Stromal cell of bone marrow (primary cell): Measurements from ENCODE around the gene STX1A.
"Not testable (repeated sequence)": the region's sequence is repeated elsewhere in the genome, so short reads cannot be mapped to it uniquely, and the experiment has no call there.

Experiments used
- DNase-seq: peaks from one replicate; pipeline ENCODE4 v3.0.0-alpha.2; 2012; ENCODE audit warnings: low read depth

Gene STX1A

DNA sequence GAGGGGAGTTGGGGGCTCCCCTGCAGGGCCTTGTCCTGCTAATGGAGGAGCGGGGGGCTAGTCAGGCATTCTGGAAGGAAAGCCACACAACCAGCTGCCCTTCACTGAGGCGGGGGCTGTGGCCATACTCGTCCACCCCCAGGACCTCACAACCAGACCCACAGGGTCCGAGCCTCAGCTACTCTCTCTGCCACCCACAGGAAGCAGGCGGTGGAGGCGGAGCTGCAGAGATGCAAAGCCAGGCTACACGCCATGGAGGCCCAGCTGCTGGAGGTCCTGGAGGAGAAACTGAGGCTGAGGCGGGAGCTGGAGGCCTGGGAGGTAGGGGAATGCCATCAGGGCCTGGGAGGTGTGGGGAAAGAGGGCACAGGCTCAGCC, 16.0 kb upstream of the STX1A start:
- no peak for DNase-seq

DNA sequence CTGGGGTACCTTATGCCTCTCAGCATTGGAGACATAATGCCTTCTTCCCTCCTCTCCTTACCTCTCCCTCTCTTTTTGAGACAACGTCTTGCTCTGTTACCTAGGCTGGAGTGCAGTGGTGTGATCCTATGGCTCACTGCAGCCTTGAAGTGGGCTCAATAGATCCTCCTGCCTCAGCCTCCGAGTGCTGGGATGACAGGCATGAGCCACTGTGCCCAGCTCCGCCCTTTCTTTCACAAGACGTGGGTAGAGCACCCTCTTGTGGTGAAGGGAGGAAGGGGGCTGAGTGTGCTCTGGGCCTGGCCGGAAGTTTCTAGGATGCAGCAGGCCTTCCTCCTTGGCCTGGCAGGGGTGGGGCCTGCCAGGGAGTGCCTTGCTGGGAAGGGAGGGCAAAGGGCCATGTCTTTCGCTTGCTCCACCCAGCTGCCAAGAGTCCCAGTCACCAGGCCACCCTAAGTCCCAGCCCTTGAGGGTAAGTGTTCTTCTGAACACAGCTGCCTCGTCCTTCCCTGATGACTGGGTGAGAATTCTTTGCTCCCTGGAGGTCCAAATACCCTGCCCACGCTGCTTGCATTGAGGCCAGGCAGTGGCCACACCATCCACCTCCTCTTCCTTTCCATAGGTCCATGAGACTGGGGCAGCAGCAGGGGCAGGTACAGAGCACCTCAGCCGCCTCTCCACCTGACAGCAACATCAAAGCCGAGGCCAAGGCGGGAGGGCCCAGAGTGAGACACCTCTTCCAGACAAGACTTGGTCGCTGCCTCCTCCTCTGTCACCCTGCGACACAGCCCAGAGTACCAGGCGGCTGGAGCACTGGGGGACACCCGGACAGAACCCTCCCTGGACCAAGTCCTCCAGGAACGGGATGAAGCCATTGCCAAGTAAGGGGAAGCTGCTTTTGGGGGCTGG, 15.4 kb upstream of the STX1A start:
- peak; percentile 65 for DNase-seq

DNA sequence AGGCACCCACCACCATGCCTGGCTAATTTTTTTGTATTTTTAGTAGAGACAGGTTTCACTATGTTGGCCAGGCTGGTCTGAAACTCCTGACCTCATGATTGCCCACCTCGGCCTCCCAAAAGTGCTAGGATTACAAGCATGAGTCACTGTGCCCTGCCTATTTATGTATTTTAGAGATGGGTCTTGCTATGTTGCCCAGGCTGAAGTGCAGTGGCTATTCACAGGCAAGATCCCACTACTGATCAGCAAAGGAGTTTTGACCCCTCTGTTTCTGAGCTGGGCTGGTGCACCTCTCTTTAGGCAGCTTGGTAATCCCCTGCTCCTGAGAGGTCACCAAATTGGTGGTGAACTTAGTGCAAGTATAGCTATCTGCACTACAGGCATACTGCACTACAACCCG, 12.9 kb upstream of the STX1A start:
- DNase-seq: no peak

DNA sequence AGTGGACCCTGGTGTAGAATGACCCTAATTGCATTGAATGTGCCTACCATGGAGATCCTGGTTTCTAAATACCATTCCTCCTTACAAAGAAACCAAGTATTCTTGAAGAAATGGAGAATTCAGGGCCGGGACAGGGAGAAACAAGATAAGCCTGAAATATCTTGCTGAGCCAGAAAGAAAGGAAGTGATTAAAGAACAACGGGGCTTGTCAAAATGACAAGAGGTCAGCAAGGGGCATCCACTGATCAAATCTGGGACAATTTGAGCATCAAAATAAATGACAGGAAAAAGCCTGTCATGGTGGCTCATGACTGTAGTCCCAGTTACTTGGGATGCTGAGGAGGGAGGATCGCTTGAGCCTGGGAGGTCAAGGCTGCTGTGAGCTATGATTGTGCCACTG, 11.0 kb upstream of the STX1A start:
- DNase-seq: no peak

DNA sequence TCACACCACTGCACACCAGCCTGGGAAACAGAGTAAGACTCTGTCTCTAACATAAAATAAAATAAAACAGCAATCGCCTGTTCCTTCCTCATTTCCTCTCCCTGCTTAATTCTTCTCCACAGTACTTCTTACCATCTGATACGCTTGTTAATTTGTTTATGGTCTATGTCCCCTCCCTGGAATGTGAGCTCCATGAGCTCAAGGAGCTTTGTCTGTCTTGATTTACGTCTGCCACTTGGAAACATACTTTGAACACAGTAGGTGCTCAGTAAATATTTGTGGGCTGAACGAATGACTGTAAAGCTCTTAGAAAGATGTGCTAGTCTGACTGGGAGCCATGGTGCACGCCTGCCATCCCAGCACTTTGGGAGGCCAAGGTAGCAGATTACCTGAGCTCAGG, 9.1 kb upstream of the STX1A start:
- DNase-seq: no peak

DNA sequence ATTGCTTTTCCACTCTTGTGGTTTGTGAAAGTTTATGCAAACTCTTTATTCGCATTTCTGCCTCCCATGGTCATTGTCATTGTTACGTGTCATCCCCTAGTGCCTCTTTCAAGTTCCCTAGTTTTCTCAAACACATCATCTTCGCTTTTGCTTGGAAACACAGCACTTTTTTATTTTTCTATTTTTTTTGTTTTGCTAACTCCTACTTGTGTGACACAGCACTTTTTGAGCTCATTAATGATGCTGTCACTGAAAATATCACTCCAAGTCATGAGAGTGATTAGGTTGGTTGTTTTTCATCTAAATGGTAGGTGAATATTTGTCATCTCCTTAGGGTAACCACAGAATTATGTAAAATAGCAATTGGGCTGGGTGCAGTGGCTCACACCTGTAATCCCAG, 8.5 kb upstream of the STX1A start:
- DNase-seq: no peak

DNA sequence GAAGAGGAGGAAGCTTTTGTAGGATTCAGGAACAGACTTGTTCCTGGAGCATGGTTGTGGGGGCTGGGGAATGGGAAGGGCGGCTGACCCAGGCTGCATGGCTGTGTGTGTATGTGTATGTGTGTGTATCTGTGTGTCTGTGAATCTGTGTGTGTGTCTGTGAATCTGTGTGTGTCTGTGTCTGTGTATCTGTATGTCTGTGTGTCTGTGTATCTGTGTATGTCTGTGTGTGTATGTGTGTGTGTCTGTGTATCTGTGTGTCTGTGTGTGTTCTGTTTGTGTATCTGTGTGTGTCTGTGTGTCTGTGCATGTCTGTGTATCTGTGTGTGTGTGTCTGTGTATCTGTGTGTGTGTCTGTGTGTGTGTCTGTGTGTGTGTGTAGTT, 6.6 kb upstream of the STX1A start:
- DNase-seq: no peak

DNA sequence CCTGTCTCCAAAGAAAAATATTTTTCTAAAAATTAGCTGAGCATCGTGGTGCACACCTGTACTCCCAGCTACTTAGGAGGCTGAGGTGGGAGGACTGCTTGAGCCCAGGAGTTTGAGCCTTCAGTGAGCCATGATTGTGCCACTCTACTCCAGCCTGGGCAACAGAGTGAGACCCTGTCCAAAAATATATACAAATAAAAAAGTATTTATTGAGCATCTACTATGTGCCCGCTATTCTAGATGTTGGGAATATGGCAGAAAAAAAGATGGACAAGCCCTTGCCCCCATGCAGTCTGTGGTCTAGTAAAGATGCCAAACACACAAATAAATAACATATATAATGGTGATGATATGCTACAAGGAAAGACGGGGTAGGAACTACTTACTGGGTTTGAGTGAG, 4.3 kb upstream of the STX1A start:
- DNase-seq: no peak

DNA sequence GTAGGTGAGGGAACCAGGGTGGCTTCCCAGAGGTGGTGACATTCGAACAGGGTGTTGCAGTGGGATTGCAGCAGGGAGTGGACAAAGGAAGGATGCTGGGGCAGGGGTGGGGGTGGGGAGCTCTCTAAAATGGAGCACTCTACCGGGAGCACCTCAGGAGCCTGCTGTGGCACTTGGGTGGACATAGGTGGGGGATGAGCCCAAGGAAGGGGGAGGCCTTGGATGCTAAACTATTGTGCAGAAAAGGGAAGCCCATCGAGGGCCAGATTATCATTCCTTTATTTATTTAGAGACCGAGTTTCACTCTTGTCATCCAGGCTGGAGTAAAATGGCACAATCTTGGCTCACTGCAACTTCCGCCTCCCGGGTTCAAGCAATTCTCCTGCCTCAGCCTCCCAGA, 3.3 kb upstream of the STX1A start:
- no peak for DNase-seq

DNA sequence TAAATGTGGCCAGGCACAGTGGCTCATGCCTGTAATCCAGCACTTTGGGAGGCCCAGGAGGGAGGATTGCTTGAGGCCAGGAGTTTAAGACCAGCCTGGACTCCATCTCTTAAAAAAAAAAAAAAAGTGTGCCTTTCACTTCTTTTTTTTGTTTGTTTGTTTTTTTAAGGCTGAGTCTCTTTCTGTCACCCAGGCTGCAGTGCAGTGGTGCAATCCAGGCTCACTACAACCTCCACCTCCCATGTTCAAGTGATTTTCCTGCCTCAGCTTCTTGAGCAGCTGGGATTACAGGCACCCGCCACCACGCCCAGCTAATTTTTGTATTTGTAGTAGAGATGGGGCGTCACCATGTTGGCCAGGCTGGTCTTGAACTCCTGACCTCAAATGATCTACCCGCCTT, 2.7 kb upstream of the STX1A start:
- DNase-seq: not testable (repeated sequence)

DNA sequence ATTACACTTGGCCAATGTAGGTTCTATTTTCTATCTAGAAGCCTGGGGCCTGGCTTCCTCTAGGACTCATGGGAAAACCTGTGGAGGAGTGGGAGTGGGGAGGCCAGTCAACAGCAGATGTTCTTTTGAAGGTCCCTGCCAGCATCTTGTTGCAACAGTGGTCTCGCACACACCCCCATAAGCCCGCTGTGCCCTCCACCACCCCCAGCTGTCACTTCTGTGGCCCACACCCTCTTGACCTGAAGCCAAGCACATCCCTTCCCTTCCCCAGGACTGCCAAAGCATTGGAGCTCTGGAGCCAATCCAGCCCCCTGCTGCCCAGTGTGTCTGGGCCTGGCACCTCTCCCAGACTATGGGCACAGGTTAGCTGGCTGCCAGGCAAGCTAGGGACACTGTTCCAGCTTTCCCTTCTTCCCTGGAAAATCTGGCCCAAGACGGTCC, 1.9 kb upstream of the STX1A start:
- DNase-seq: no peak

DNA sequence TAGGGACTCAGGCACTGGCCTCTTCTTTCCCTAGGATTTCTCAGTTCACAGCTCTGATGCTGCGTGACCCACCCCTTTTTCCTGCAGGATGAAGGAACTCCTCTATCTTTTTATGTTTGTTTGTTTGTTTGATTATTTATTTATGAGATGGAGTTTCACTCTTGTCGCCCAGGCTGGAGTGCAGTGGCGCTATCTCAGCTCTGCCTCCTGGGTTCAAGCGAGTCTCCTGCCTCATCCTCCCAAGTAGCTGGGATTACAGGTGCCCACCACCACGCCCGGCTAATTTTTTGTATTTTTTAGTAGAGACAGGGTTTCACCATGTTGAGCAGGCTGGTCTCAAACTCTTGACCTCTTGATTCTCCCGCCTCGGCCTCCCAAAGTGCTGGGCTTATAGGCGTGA, 974 bp upstream of the STX1A start:
- not testable (repeated sequence) for DNase-seq

DNA sequence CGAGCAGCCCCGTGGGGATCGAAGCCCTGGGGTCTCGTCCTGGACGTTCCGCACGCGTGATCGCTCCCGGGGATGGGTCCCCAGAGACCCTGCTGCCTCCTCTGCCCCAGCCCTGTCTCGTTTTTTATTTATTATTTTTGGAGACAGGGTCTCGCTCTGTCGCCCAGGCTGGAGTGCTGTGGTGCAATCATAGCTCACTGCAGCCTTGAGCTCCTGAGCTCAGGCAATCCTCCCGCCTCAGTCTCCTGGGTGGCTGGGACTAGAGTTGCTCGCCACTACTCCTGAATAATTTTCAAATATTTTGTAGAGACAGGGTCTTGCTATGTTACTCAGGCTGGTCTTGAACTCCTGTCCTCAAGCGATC, 319 bp upstream of the STX1A start:
- no peak for DNase-seq

DNA sequence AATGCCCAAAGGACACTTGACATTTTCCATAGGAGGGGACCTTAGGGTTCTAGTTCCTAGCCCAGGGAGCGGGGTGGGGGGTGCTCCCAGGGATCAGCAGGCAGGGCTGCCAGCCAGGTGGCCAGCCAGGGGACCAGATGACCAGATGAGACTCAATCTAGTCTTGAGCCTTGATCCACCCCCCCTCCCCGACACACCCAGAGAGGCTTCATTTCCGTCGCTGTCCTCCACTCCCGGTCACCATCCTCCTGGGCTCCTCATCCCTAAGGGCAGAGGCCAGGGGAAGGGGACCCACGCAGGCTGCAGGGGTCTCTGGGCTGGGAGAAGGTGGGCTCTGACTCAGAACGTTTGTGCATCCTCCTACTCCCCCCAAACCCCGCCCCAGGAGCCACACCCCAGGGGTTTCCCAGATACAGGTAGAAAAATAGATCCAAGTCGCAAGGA, 1.0 kb downstream of the STX1A start:
- DNase-seq: no peak

DNA sequence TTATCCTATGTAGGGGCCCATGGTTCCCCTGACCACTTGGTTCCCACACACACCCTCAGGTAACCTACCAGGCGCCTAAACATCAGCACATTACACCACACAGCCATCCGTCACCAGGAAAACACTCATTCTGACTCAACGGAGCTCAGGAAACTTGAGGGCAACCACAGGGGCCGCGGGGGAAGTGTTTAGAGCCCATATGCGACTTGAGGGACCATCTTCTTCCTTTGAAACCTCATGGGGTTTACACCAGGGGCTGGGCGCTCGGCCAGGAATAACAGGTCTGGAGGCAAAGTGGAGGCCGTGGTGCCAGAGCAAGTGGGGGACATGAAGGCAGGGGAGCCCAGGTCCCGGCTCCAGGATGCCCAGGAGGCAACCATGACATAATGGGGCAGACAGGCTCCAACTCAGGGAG, 1.5 kb downstream of the STX1A start:
- DNase-seq: peak; percentile 85

DNA sequence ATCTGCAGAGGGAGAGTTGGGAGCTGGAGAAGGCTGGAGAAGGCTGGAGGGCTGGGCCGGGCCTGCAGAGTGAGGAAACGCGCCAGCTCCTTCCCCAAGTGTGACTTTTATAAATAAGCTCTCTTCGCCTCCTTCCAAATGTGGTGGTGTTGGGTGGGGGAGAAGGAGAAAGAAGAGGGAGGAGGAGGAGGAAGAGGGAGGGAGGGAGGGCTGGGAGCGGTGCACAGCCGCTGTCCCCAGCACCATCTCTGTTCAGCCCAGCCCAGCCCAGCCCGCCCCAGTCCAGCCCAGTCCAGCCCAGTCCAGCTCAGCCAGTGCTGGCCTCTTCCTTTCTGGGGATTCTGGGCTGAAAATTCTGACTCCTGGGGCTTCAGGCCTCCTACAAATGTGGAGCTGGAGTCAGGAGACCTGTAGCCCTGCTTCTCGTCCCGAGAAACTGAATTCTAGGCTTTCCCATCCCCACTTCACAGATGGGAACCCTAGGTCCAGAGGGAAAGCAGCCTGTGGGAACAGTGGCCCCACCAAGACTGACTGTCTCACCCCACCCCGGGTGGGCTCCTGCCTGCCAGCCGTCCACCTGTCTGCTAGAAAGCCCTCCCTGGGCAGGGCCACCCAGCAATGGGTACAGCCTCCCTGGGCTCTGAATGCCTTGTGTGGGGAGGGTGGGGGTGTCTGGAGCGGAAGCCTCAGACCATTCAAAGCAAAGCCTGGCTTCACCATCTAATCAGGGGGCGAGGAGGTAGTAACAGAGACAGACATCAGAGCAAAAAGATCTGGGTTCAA, 2.3 kb downstream of the STX1A start:
- peak; percentile 45 for DNase-seq

DNA sequence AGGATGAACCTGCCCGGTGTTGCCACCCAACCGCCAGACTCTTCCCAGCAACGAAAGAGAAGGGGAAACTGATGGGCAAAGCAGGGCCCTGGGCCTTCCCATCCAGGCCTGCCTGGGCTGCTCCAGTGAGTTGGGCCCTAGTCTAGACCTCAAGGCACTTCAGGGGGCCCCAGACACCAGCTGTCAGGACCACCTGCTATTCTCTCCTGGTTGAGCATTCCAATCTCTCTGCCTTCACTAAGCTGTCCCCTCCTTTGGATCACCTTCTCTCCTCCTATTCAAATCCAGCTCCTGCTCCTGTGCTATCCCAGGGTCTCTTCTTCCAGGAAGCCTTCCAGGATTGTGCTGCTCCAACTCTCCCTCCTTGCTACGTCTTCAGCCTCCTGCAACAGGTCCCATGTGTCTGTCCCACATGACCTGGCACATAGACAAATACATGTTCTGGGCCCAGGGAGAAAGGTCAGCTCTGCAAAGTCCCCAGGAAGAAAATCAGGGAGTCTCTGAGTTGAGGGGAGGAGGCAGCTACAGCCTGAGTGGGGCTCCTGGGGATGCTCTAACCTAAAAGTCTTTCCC, 3.1 kb downstream of the STX1A start:
- DNase-seq: no peak

DNA sequence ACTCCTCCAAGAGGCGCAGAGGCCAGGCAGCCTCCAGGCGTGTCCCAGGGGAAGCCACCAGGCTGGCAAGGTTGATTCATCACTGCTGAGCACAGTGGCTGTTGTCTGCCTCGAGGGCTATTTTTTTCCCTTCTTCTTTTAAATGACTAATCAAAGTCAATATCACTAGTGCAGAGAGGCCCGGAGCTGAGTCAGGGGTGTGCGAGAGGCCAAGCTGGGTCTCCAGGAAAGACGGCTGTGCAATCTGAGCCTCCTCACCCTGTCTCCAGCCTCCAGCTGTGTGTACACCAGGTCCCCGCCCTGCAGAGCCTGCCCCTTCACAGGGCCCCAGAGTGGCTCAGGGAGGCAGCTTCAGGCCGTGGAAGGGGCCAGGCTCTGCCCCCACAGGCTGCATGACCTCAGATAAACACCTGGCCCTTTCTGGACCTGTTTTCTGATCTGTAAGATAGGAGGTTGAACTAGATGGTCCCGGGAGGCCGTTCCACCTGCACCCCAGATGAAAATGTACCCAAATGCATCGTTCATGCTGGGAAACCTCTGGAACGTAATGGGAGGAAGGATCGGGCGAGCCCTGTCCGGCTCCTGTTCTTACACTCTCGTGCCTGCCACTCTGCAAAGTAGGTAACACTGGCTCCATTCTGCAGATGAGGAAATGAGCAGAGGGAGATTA, 3.7 kb downstream of the STX1A start:
- peak; percentile 96 for DNase-seq

DNA sequence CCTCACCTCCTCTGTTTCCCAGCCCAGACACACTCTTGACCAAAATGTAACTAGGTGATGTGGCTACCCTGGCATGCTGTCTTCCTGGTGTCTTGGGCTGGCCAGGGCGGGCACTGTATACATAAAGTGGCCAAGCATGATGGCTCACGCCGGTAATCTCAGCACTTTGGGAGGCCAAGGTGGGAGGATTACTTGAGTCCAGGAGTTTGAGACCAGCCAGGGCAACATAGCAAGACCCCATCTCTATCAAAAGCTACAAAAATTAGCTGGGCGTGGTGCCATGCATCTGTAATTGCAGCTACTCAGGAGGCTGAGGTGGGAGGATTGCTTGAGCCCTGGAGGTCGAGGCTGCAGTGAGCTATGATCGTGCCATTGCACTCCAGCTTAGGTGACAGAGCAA, 6.2 kb downstream of the STX1A start:
- DNase-seq: not testable (repeated sequence)

DNA sequence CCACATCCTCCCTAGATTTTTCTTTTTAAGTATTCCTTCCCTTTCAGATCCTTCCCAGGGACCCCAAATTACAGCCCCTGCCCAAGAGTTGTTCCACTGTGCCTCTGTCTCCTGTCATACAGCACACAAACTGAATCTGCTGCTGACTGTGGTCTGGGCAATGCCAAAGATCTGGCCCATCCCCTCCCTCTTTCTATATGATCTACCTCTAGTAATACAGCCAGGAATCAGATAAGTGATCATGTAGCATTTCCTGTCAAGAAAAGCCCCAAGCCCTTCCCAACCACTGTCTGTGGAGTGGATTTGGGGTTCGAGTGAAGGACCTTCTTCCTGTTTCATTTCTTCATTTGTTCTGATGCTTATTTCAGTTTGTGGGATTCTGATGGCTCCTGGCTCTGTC, 6.7 kb downstream of the STX1A start:
- no peak for DNase-seq

DNA sequence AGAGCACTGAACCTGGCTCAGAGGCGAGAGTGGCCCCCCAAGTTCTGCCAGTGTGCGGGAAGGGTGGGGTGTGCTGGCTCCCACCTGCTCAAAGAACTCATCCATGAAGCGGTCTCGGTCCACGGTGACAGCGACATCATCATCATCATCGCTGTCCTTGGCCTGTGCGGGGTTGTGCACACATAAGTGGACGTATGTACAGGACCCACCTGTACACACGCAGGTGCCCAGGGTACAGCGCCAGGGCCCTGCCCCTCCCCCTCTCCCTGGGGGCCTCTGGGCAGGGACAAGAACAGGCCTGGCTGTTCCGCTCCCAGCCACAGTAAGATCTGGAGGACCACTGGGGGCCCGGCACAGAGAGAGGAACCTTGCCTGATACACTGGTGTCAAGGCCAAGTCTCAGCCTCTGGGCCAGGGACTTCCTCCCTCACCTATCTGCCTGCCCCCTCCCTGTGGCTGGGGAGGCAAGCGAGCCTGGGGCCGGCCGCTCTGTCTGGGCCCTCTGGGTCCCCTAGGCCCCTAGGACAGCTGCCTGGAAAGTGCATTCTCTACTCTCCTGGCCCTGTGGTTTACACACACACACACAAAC, 10.4 kb downstream of the STX1A start:
- no peak for DNase-seq

DNA sequence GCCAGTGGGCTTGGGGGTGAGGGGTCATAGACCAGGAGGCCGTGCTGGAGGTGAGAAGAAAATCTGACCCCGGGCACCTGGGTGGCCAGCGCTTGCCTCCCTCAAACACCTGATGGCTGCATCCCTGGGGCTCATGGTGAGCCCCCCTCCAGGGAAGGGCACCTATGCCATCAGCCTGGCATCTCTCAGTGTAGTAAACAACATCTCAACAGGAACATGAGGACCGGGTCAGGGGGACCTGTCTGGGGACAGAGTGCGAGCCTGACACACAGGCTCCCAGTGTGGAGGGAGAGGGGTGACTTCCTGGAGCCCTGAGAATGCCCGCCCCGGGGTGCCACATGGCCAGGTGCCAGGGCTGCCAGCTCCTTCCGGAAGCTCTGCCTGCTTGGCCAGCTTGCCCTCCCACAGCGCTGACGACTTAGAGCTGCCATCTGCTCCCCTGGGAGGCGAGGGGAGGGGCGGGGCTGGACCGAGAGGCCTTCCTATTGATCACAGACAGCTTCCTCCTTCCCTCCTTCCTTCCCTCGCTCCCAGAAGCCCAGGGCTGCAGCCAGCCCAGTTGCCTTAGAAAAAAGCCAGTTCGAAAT, 12.3 kb downstream of the STX1A start:
- no peak for DNase-seq
